HEK293 (cell line): Measurements from ENCODE around the gene USP33.

Experiments used
- CTCF ChIA-PET: fragments of 350-600 bp; formaldehyde crosslinking; extraction: SDS; loops from one replicate; lab custom pipeline; 2021; ENCODE audit warnings: antibody characterized with exemption; lab: Yijun Ruan, JAX
- POLR2A ChIA-PET: fragments of 300-600 bp; formaldehyde crosslinking; extraction: SDS; loops from one replicate; lab custom pipeline; 2020; ENCODE audit warnings: antibody characterized with exemption, inconsistent platforms; lab: Yijun Ruan, JAX
- H3K27ac ChIP-seq: fragments of 200-500 bp; sonication (Bioruptor generic); 2 replicates; pipeline ENCODE4 v1.5.1; 2014; ENCODE audit warnings: low read depth, low read length, control low read depth, inconsistent platforms; ENCODE audit errors: extremely low read depth
- H3K36me3 ChIP-seq, 2 experiments: fragments of 200-500 bp in 1 of 2; sonication (Bioruptor generic) in 1 of 2; 1 replicate in 1 of 2; 2 replicates in 1 of 2; pipeline ENCODE4 v1.5.1; 2014 to 2017; ENCODE audit warnings: inconsistent platforms in 2 of 2, low read length in 2 of 2; ENCODE audit not compliant: control insufficient read depth in 2 of 2, insufficient read depth in 1 of 2
- H3K4me1 ChIP-seq: fragments of 200-500 bp; sonication (Bioruptor generic); 2 replicates; pipeline ENCODE4 v1.5.1; 2014; ENCODE audit warnings: mild to moderate bottlenecking, low read length, inconsistent platforms; ENCODE audit not compliant: control insufficient read depth, insufficient read depth
- H3K4me3 ChIP-seq: 2 replicates; pipeline ENCODE4 v1.5.1; 2011; ENCODE audit warnings: low read depth, mild to moderate bottlenecking, control low read depth, low read length, moderate library complexity
- H3K9me3 ChIP-seq: fragments of 200-500 bp; sonication (Bioruptor generic); 2 replicates; pipeline ENCODE4 v1.5.1; 2014; ENCODE audit warnings: low read depth, low read length, inconsistent platforms; ENCODE audit not compliant: control insufficient read depth, insufficient read depth
- BCL11A ChIP-seq: fragments of 450-650 bp; formaldehyde crosslinking; IDR thresholded peaks from 2 replicates; pipeline ENCODE4 v1.5.1; 2016; ENCODE audit warnings: low read depth, missing biosample characterization, missing genetic modification characterization
- MYNN ChIP-seq: fragments of 450-650 bp; formaldehyde crosslinking; IDR thresholded peaks from 2 replicates; pipeline ENCODE4 v1.5.1; 2016; ENCODE audit warnings: missing biosample characterization, missing genetic modification characterization, borderline replicate concordance
- PRDM1 ChIP-seq: fragments of 450-650 bp; formaldehyde crosslinking; IDR thresholded peaks from 2 replicates; pipeline ENCODE4; 2016; ENCODE audit warnings: missing biosample characterization, missing genetic modification characterization
- RBAK ChIP-seq: fragments of 450-650 bp; formaldehyde crosslinking; IDR thresholded peaks from 2 replicates; pipeline ENCODE4 v1.5.1; 2016; ENCODE audit warnings: missing biosample characterization, missing genetic modification characterization
- ZNF146 ChIP-seq: fragments of 450-650 bp; formaldehyde crosslinking; IDR thresholded peaks from 2 replicates; pipeline ENCODE4 v1.5.1; 2016; ENCODE audit warnings: missing biosample characterization, missing genetic modification characterization
- ZNF175 ChIP-seq: fragments of 450-650 bp; formaldehyde crosslinking; IDR thresholded peaks from 2 replicates; pipeline ENCODE4 v1.5.1; 2016; ENCODE audit warnings: missing biosample characterization, missing genetic modification characterization
- ZNF221 ChIP-seq: fragments of 450-650 bp; formaldehyde crosslinking; IDR thresholded peaks from 2 replicates; pipeline ENCODE4 v1.5.1; 2017; ENCODE audit warnings: missing biosample characterization, missing genetic modification characterization, borderline replicate concordance
- ZNF248 ChIP-seq: fragments of 450-650 bp; formaldehyde crosslinking; IDR thresholded peaks from 2 replicates; pipeline ENCODE4 v1.5.1; 2017; ENCODE audit warnings: missing biosample characterization, missing genetic modification characterization
- ZNF366 ChIP-seq: fragments of 450-650 bp; formaldehyde crosslinking; conservative IDR thresholded peaks from 2 replicates; pipeline ENCODE4 v1.5.1; 2016; ENCODE audit warnings: missing biosample characterization, missing genetic modification characterization
- ZNF423 ChIP-seq: fragments of 450-650 bp; formaldehyde crosslinking; IDR thresholded peaks from 2 replicates; pipeline ENCODE4 v1.5.1; 2016; ENCODE audit warnings: missing biosample characterization, missing genetic modification characterization
- ZNF510 ChIP-seq: fragments of 450-650 bp; formaldehyde crosslinking; IDR thresholded peaks from 2 replicates; pipeline ENCODE4 v1.5.1; 2018; ENCODE audit warnings: mild to moderate bottlenecking, missing genetic modification characterization, missing biosample characterization; ENCODE audit not compliant: insufficient replicate concordance
- ZNF514 ChIP-seq: fragments of 450-650 bp; formaldehyde crosslinking; IDR thresholded peaks from 2 replicates; pipeline ENCODE4 v1.5.1; 2016; ENCODE audit warnings: missing biosample characterization, missing genetic modification characterization
- ZNF571 ChIP-seq: fragments of 450-650 bp; formaldehyde crosslinking; IDR thresholded peaks from 2 replicates; pipeline ENCODE4 v1.5.0; 2017; ENCODE audit warnings: missing biosample characterization, missing genetic modification characterization
- ZNF837 ChIP-seq: fragments of 450-650 bp; formaldehyde crosslinking; IDR thresholded peaks from 2 replicates; pipeline ENCODE4 v1.5.1; 2016; ENCODE audit warnings: missing biosample characterization, missing genetic modification characterization
- ZSCAN30 ChIP-seq: fragments of 450-650 bp; IDR thresholded peaks from 2 replicates; pipeline ENCODE4 v1.5.1; 2018; ENCODE audit warnings: missing biosample characterization, mild to moderate bottlenecking, missing genetic modification characterization, moderate library complexity
- TF ChIP-seq, protein P1 (sequence below): fragments of 450-650 bp; formaldehyde crosslinking; optimal IDR thresholded peaks from 2 replicates; pipeline ENCODE3; 2016; ENCODE audit warnings: missing biosample characterization, mild to moderate bottlenecking, missing genetic modification characterization
- TF ChIP-seq, protein P2 (sequence below): fragments of 450-650 bp; formaldehyde crosslinking; IDR thresholded peaks from 2 replicates; pipeline ENCODE4 v1.5.1; 2016; ENCODE audit warnings: missing biosample characterization, missing genetic modification characterization, borderline replicate concordance
- TF ChIP-seq, protein P3 (sequence below): IDR thresholded peaks from 2 replicates; pipeline ENCODE4 v1.6.1; 2011; ENCODE audit warnings: mild to moderate bottlenecking, low read depth, low read length, borderline replicate concordance
- TF ChIP-seq, protein P4 (sequence below): fragments of 450-650 bp; formaldehyde crosslinking; IDR thresholded peaks from 2 replicates; pipeline ENCODE4 v1.5.1; 2016; ENCODE audit warnings: missing biosample characterization, missing genetic modification characterization, low read depth
- TF ChIP-seq, protein P5 (sequence below): fragments of 450-650 bp; formaldehyde crosslinking; IDR thresholded peaks from 2 replicates; pipeline ENCODE4 v1.5.1; 2017; ENCODE audit warnings: missing biosample characterization, missing genetic modification characterization

USP33 gene

DNA sequence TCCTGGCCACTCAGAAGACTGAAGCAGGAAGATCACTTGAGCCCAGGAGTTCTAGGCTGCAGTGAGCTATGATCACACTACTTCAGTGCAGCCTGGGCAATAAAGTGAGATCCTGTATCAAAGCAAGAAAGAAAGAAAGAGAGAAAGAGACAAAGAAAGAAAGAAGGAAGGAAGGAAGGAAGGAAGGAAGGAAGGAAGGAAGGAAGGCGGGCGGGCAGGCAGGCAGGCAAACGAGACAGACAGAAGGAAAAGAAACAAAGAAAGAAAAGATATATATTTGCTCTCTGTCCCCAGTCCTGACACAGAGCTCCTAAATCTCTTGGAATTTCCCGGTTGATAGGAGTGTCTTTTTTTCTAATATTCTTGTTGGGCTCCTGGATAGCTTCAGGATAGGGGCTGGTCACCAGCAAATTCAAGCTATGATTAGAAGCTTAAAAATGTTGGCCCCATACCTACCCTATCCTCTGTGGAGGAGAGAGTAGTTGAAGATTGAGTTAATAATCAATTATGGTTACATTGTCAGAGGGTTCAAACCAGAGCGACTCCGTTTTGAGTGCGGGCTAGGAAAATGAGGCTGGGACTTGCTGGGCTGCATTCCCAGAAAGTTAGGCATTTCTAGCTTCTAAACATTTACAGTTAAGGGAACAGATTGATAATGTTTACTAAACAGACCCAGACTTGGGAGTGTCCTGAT, 16.5 kb upstream of the USP33 start:
- Histone ChIP-seq H3K9me3 (no peaks in the 10 kb centered on the region), H3K27ac (no peak overlapping the region), H3K4me3 (no peak overlapping the region), H3K4me1 (0 out of 2 replicates have a peak, but pooled peaks cover 2% of the 10 kb centered on the region), H3K36me3 (no peaks in the 10 kb centered on the region)
- TF ChIP-seq ZNF221 (tag by site-specific recombination) (no peak), ZNF366 (tag by site-specific recombination) (peak; percentile 72; the same call in 1 of the 2 replicates)
- POLR2A ChIA-PET: no interaction called here
- CTCF ChIA-PET: interaction anchor here (0.6 kb wide), 1 partner anchor 85 kb away, joined by 3 read pairs; no protein-coding TSS in a partner anchor

DNA sequence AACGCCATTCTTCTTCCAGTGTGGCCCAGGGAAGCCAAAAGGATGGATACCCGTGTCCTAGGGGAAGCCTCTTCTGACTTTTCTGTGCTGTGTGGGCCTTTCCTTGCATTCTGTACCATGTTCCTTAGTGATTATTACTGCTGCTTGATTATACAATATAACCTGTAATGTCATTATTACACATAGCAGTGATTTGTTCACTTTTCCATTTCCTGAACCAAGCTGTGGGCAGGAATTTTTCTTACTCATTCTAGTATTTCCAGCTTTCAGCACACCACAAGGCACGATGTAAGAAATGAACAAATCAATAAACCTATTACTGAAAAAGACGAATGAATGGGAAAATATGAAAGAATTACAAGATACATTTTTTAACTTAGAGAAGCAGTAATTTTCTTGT, 8.4 kb upstream of the USP33 start:
- H3K9me3 ChIP-seq: no peaks in the 10 kb centered on the region
- ChIA-PET CTCF (interaction anchor here (0.5 to 1.1 kb wide), 3 partner anchors 11 to 132 kb away, joined by 3 read pairs; partner anchors contain the start of gene MIGA1), POLR2A (interaction anchor here (0.6 kb wide), 1 partner anchor 84 kb away, joined by 3 read pairs; no protein-coding TSS in a partner anchor)
- H3K4me3 ChIP-seq: no peak overlapping the region
- H3K4me1 ChIP-seq: no peaks in the 10 kb centered on the region
- no peaks in the 10 kb centered on the region for H3K36me3 ChIP-seq
- H3K27ac ChIP-seq: no peak overlapping the region
- no peak for TF ChIP-seq MYNN (tag by site-specific recombination)
- no peak for TF ChIP-seq ZNF146 (tag by site-specific recombination)
- TF ChIP-seq ZNF510 (tag by site-specific recombination): no peak
- TF ChIP-seq ZSCAN30 (tag by site-specific recombination): no peak
- TF ChIP-seq ZNF514 (tag by site-specific recombination): no peak
- no peak for TF ChIP-seq ZNF571 (tag by site-specific recombination)
- TF ChIP-seq BCL11A (tag by site-specific recombination): no peak
- no peak for TF ChIP-seq RBAK (tag by site-specific recombination)
- TF ChIP-seq, protein P1, sequence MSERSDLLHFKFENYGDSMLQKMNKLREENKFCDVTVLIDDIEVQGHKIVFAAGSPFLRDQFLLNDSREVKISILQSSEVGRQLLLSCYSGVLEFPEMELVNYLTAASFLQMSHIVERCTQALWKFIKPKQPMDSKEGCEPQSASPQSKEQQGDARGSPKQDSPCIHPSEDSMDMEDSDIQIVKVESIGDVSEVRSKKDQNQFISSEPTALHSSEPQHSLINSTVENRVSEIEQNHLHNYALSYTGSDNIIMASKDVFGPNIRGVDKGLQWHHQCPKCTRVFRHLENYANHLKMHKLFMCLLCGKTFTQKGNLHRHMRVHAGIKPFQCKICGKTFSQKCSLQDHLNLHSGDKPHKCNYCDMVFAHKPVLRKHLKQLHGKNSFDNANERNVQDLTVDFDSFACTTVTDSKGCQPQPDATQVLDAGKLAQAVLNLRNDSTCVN (tag by site-specific recombination): no peak
- TF ChIP-seq, protein P2, sequence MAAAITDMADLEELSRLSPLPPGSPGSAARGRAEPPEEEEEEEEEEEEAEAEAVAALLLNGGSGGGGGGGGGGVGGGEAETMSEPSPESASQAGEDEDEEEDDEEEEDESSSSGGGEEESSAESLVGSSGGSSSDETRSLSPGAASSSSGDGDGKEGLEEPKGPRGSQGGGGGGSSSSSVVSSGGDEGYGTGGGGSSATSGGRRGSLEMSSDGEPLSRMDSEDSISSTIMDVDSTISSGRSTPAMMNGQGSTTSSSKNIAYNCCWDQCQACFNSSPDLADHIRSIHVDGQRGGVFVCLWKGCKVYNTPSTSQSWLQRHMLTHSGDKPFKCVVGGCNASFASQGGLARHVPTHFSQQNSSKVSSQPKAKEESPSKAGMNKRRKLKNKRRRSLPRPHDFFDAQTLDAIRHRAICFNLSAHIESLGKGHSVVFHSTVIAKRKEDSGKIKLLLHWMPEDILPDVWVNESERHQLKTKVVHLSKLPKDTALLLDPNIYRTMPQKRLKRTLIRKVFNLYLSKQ (tag by site-specific recombination): no peak
- TF ChIP-seq, protein P3, sequence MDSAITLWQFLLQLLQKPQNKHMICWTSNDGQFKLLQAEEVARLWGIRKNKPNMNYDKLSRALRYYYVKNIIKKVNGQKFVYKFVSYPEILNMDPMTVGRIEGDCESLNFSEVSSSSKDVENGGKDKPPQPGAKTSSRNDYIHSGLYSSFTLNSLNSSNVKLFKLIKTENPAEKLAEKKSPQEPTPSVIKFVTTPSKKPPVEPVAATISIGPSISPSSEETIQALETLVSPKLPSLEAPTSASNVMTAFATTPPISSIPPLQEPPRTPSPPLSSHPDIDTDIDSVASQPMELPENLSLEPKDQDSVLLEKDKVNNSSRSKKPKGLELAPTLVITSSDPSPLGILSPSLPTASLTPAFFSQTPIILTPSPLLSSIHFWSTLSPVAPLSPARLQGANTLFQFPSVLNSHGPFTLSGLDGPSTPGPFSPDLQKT: no peak
- TF ChIP-seq ZNF175 (tag by site-specific recombination): no peak
- TF ChIP-seq ZNF423 (tag by site-specific recombination): no peak
- no peak for TF ChIP-seq ZNF837 (tag by site-specific recombination)
- no peak for TF ChIP-seq ZNF248 (tag by site-specific recombination)

DNA sequence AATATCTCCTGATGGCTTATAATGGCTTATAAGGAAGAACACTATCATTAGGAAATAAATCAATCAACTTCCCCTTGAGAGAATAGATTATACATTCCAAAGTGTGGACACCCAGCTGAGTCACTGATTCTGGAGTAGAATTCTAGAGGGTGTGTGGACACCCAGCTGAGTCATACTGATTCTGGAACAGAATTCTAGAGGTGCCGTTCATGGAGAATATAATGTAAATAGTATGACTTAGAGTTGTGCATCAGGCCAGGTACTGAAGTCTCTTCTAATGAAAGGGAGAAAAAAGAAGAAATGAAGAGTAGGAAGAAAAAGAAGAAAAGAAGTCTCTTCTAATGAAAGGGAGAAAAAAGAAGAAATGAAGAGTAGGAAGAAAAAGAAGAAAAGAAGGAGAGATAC, 2.4 kb upstream of the USP33 start:
- ChIA-PET CTCF (no interaction called here), POLR2A (no interaction called here)
- peaks cover 6% of the 10 kb centered on the region for H3K4me1 ChIP-seq
- TF ChIP-seq, protein P4, sequence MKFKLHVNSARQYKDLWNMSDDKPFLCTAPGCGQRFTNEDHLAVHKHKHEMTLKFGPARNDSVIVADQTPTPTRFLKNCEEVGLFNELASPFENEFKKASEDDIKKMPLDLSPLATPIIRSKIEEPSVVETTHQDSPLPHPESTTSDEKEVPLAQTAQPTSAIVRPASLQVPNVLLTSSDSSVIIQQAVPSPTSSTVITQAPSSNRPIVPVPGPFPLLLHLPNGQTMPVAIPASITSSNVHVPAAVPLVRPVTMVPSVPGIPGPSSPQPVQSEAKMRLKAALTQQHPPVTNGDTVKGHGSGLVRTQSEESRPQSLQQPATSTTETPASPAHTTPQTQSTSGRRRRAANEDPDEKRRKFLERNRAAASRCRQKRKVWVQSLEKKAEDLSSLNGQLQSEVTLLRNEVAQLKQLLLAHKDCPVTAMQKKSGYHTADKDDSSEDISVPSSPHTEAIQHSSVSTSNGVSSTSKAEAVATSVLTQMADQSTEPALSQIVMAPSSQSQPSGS (tag by site-specific recombination): no peak
- peak; percentile 65; the same call in 1 of the 2 replicates for TF ChIP-seq PRDM1 (tag by site-specific recombination)
- 0 out of 2 replicates have a peak, but pooled peaks have one; percentile 24 for TF ChIP-seq ZNF366 (tag by site-specific recombination)
- TF ChIP-seq, protein P5, sequence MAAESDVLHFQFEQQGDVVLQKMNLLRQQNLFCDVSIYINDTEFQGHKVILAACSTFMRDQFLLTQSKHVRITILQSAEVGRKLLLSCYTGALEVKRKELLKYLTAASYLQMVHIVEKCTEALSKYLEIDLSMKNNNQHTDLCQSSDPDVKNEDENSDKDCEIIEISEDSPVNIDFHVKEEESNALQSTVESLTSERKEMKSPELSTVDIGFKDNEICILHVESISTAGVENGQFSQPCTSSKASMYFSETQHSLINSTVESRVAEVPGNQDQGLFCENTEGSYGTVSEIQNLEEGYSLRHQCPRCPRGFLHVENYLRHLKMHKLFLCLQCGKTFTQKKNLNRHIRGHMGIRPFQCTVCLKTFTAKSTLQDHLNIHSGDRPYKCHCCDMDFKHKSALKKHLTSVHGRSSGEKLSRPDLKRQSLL (tag by site-specific recombination): peak; percentile 91
- H3K4me3 ChIP-seq: no peak overlapping the region
- no peaks in the 10 kb centered on the region for H3K36me3 ChIP-seq
- H3K27ac ChIP-seq: no peak overlapping the region
- no peaks in the 10 kb centered on the region for H3K9me3 ChIP-seq
